B cell (primary cell): Measurements from ENCODE around the gene ZMPSTE24. TPM values are rescaled to one million over a fixed set of nuclear protein-coding genes. Genes with fewer than 3 reads are reported as not detected.

Source experiments
- ATAC-seq: fragments of 200-7000 bp; cut with Tn5 transposase; one replicate; pipeline ENCODE4 v1.10.0; 2021; ENCODE audit warnings: low read depth, mild to moderate bottlenecking, moderate number of reproducible peaks, moderate library complexity
- CTCF ChIA-PET: fragments of 350-600 bp; sonication (Branson Sonifier 250); formaldehyde crosslinking; loops from one replicate; lab custom pipeline; 2021; ENCODE audit warnings: antibody characterized with exemption, inconsistent platforms; lab: Charles Lee
- POLR2A ChIA-PET: fragments of 350-600 bp; sonication (Branson Sonifier 250); formaldehyde crosslinking; loops from one replicate; lab custom pipeline; 2021; ENCODE audit warnings: antibody characterized with exemption; lab: Charles Lee
- DNase-seq: peaks from one replicate; pipeline ENCODE4 v3.0.0; 2013
- H2AFZ ChIP-seq: 2 replicates; pipeline ENCODE4 v1.6.1; 2012; ENCODE audit warnings: mild to moderate bottlenecking, low read depth, low read length; ENCODE audit not compliant: insufficient read depth, poor library complexity, severe bottlenecking
- H3K27ac ChIP-seq, 2 donors: 1 replicate in 1 of 2; 2 replicates in 1 of 2; pipeline ENCODE4 v1.5.1; 2012 to 2013; ENCODE audit warnings: low read length in 2 of 2, mild to moderate bottlenecking in 2 of 2, moderate library complexity in 1 of 2
- H3K27me3 ChIP-seq, 4 experiments: fragments of 200-600 bp in 1 of 4; sonication (generic) in 1 of 4; replicated peaks in 1 of 4; 1 replicate in 2 of 4; 2 replicates in 2 of 4; pipeline versions ENCODE4 v1.6.1 to v1.7.0; 2013 to 2016; ENCODE audit warnings: low read length in 3 of 4, mild to moderate bottlenecking in 2 of 4, mixed read lengths in 1 of 4, moderate library complexity in 1 of 4; ENCODE audit not compliant: insufficient read depth in 4 of 4, control insufficient read depth in 3 of 4; ENCODE audit errors: control extremely low read depth in 1 of 4
- H3K36me3 ChIP-seq, 2 experiments: replicated peaks in 1 of 2; 1 replicate in 1 of 2; 2 replicates in 1 of 2; pipeline versions ENCODE4 v1.6.1 to v1.7.1; 2013; ENCODE audit warnings: low read length in 1 of 2; ENCODE audit not compliant: insufficient read depth in 2 of 2, control insufficient read depth in 1 of 2; ENCODE audit errors: control extremely low read depth in 1 of 2, extremely low read depth in 1 of 2
- H3K4me1 ChIP-seq, 2 donors: fragments of 200-600 bp in 1 of 2; sonication (generic) in 1 of 2; 1 replicate in 1 of 2; 2 replicates in 1 of 2; pipeline versions ENCODE4 v1.5.1 to v1.6.1; 2013 to 2017; ENCODE audit warnings: low read length in 2 of 2; ENCODE audit not compliant: control insufficient read depth in 2 of 2, insufficient read depth in 2 of 2
- H3K4me2 ChIP-seq: replicated peaks from 2 replicates; pipeline ENCODE3; 2012; ENCODE audit warnings: mild to moderate bottlenecking, low read depth, low read length; ENCODE audit not compliant: poor library complexity, severe bottlenecking
- H3K4me3 ChIP-seq, 5 experiments: fragments of 200-600 bp in 1 of 5; sonication (generic) in 1 of 5; 1 replicate in 3 of 5; 2 replicates in 2 of 5; pipeline versions ENCODE4 v1.5.1 to v1.7.0; 2011 to 2016; ENCODE audit warnings: low read length in 4 of 5, mild to moderate bottlenecking in 4 of 5, low read depth in 2 of 5, control low read depth in 1 of 5, moderate library complexity in 1 of 5; ENCODE audit not compliant: insufficient read depth in 1 of 5; ENCODE audit errors: control extremely low read depth in 1 of 5, extremely low read depth in 1 of 5
- H3K79me2 ChIP-seq: fragments of 200-600 bp; sonication (generic); one replicate; pipeline ENCODE4 v1.6.0; 2016; ENCODE audit warnings: low read length; ENCODE audit not compliant: control insufficient read depth, insufficient read depth
- H3K9ac ChIP-seq: fragments of 200-600 bp; sonication (generic); 2 replicates; pipeline ENCODE4 v1.6.1; 2017; ENCODE audit warnings: mild to moderate bottlenecking, low read length, moderate library complexity
- H3K9me3 ChIP-seq, 3 donors: one replicate each; pipeline versions ENCODE4 v1.6.1 to v1.7.1; 2013; ENCODE audit warnings: low read length in 2 of 3; ENCODE audit not compliant: control insufficient read depth in 2 of 3, insufficient read depth in 1 of 3; ENCODE audit errors: control extremely low read depth in 1 of 3
- H4K20me1 ChIP-seq: 2 replicates; pipeline ENCODE4 v1.6.0; 2012; ENCODE audit warnings: mild to moderate bottlenecking, low read length; ENCODE audit not compliant: insufficient read depth, control insufficient read depth, poor library complexity, severe bottlenecking
- H3K27ac Mint-ChIP-seq: one replicate; pipeline ENCODE4 v1.8.0; 2021; ENCODE audit warnings: mixed read lengths
- H3K27me3 Mint-ChIP-seq: one replicate; pipeline ENCODE4 v1.8.0; 2021; ENCODE audit warnings: mixed read lengths
- H3K4me1 Mint-ChIP-seq: one replicate; pipeline ENCODE4 v1.8.0; 2021; ENCODE audit warnings: mixed read lengths
- H3K4me3 Mint-ChIP-seq: one replicate; pipeline ENCODE4 v1.8.0; 2021; ENCODE audit warnings: mixed read lengths
- H3K9me3 Mint-ChIP-seq: one replicate; pipeline ENCODE4 v1.8.0; 2022; ENCODE audit warnings: mixed read lengths; ENCODE audit not compliant: insufficient read depth
- CTCF ChIP-seq: fragments of 200-600 bp; IDR thresholded peaks from one replicate; pipeline ENCODE4 v1.8.0; 2022; ENCODE audit warnings: antibody characterized with exemption, mild to moderate bottlenecking
- EZH2 ChIP-seq: IDR thresholded peaks from 2 replicates; pipeline ENCODE4 v1.6.1; 2012; ENCODE audit warnings: borderline replicate concordance, low read depth, mild to moderate bottlenecking, moderate library complexity, low read length; ENCODE audit not compliant: insufficient read depth, poor library complexity, severe bottlenecking
- WGBS: methylation state at CpG from one replicate; pipeline ENCODE4 v1.1.5; 2013; ENCODE audit warnings: missing lambda C conversion rate; ENCODE audit not compliant: insufficient coverage; 5-methylcytosine and 5-hydroxymethylcytosine counted together
- intact Hi-C: fragments of 100-400 bp; cut with micrococcal nuclease; formaldehyde crosslinking; loops from one replicate; pipeline ENCODE4 v1.10.0; 2022
- polyA plus RNA-seq: library from polyadenylated mRNA; depleted of rRNA; stranded (reverse); fragments of >200 nt; gene quantifications from 2 replicates; pipeline ENCODE4 v1.2.3, GENCODE V29; 2012
- total RNA-seq, 2 donors: library from RNA; stranded (reverse); fragments of 120-200 nt in 1 of 2; gene quantifications; 1 replicate in 1 of 2; 2 replicates in 1 of 2; pipeline versions ENCODE4 v1.2.3 to v1.2.4, GENCODE V29; 2013 to 2022

Gene ZMPSTE24
- total and polyA plus RNA-seq, 2 donors (not counting 1 experiment from before 2014, with no cell fraction given) = 3.5 to 18.5 TPM

- Mint-ChIP-seq H3K4me3 (peak overlapping the region; percentile 92), H3K27me3 (peaks cover 5% of the 10 kb centered on the region), H3K4me1 (peaks cover 57% of the 10 kb centered on the region), H3K9me3 (no peaks in the 10 kb centered on the region), H3K27ac (peak overlapping the region; percentile 85)
- Histone ChIP-seq H3K27ac (no peak overlapping the region), H3K4me1 (peaks cover 41 to 59% of the 10 kb centered on the region in 2 donors), H2AFZ (no peak overlapping the region), H3K9me3 (no peaks in the 10 kb centered on the region), H3K79me2 (no peaks in the 10 kb centered on the region), H3K27me3 (peaks cover 0 to 3% (median 1%) of the 10 kb centered on the region in 4 experiments), H3K4me2 (peak overlapping the region; percentile 97), H3K4me3 (no peak overlapping the region), H3K9ac (no peak overlapping the region), H4K20me1 (no peaks in the 10 kb centered on the region), H3K36me3 (no peaks in the 10 kb centered on the region)
- DNase-seq (no peak), ATAC-seq (no peak)
- POLR2A ChIA-PET = interaction anchor here (0.6 to 1.8 kb wide), 5 partner anchors 24 to 582 kb away, joined by 3 to 4 read pairs (median 3); no protein-coding TSS in a partner anchor
- intact Hi-C loops = loop anchor here (2.0 kb wide), 2 partner anchors 59 to 161 kb away; partner anchors contain the start of gene SMAP2
- WGBS = 89% methylated on average over 9 of the region's 9 CpGs
- CTCF ChIA-PET = interaction anchor here (0.5 to 10.2 kb wide), 21 partner anchors 10 to 226 kb away, joined by 3 to 132 read pairs (median 5); no protein-coding TSS in a partner anchor
- TF ChIP-seq EZH2 = no peak
- no peak for TF ChIP-seq CTCF
These were observed 56.1 kb downstream of the ZMPSTE24 start for GRCh38 chr1:40313958-40314720.
